Fibroblast of skin of right biceps (primary cell): ENCODE measurements around the gene FERD3L.
A peak's percentile ranks its signal among the peaks of the same experiment; 100 is the strongest.

Experiments
- DNase-seq: peaks from one replicate; pipeline ENCODE4 v3.0.0-alpha.2; 2013

The FERD3L gene

DNA sequence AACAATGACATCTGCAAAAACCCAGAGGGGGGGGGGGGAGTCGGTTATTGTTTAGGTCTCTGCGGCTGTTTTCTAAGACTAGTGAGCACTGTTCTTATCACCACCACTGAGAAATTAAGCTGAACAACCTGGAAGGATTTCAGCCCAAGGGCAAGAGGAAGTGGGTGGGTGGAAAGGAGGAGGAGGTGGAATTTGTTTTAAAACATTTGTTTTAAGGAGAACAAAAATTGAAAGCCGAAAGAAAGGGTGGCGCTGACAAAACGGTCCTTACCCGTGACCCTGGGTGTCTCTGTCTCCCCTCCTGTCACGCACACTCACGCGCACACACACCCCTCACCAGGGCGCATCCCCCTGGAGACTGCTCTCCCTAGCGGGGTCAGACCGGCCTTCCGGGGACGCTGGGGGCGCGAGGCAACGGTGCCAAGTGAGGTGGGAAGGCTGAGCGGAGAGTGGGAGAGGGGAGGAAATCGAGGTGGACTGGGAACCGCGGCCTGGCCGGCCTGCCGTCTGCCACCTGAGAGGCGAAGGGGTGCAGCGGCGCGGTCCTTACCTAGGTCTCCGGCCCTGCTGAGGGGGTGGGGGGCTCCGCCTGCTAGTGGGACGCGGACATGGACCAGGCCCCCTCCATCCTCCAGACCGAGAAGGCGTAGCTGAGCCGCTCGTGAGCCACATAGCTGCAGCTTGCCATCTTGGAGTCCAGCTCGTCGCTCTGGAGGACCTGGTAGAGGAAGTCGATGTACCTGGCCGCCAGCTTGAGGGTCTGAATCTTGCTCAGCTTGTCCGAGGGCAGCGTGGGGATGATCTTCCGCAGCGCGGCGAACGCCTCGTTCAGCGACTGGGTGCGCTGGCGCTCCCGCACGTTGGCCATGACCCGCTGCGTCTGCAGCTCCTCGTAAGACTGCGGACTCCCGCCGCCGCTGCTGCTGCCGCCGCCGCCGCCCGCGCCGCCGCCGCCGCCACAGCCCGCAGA lies 28.8 kb downstream of the FERD3L start:
- peak; percentile 44 for DNase-seq

GRCh38 chr7:19114551-19114855 lies 30.7 kb downstream of the FERD3L start:
- DNase-seq, result peak; percentile 74

DNA sequence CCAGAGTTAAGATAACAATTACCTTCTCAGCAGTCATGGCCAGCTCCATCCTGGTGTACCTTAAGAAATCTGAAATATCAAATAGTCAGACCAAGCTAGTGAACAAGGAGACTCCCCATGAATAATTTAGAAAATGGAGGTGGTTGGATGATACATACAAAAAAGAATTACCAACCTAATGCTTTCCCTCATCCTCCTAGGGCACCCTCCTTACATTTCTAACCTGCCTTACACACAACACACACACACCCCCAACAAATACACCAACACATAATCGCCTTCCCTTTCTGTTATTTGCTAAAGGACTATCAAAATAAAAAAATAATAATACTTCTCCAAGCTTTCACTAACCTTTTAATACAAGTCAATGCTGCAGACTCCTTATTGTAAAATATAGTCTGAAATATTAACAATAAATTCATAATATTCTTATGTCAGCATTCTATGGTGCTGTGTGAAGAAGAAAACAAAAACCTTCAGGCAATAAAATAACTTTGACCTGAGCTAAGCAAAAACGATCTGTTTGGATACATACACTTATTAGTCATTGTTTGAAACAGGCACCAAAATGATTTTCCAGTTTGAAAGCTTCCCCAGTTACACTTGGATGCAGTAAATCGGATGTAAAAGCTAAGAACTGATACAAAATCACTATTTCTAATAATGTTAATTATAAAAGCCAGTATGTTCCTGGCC lies 31.2 kb downstream of the FERD3L start:
- DNase-seq, result peak; percentile 26

- DNase-seq, result no peak
Observed at GRCh38 chr7:19113002-19113350, 32.2 kb downstream of the FERD3L start.

DNA sequence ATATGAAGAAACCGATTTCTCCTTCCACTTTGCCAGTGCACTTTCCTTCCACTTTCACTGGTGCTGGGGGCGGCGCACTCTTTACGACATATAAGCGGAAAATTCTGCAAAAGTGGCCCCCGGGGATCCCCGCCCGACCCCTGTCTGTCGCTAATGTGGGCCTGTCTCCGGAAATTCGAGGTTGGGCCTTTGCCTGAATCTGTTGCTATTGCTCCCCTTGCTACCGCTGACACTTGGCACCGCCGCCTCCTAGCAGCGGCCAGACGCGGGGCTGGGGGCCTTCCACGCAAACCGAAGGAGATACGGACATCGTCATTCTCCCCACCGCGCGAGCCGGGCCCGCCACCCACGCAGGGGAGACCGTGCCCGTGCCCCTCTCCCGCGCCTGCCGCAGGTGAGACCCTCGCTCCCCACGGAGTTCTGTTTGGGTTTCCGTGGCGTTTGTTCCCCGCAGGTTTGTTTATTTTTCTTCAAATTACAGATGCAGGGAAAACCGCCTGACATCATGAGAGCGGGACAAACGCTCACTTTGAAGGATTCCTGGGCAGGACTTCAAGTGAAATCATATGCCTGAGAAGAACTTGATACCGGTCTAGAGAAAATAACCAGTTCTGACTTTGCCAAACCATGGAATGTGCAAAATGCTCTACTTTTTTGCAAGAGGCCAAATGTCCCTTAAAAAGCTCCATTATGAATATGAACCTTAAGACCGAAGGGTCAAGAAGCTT lies 32.8 kb downstream of the FERD3L start:
- DNase-seq, result peak; percentile 68

DNA sequence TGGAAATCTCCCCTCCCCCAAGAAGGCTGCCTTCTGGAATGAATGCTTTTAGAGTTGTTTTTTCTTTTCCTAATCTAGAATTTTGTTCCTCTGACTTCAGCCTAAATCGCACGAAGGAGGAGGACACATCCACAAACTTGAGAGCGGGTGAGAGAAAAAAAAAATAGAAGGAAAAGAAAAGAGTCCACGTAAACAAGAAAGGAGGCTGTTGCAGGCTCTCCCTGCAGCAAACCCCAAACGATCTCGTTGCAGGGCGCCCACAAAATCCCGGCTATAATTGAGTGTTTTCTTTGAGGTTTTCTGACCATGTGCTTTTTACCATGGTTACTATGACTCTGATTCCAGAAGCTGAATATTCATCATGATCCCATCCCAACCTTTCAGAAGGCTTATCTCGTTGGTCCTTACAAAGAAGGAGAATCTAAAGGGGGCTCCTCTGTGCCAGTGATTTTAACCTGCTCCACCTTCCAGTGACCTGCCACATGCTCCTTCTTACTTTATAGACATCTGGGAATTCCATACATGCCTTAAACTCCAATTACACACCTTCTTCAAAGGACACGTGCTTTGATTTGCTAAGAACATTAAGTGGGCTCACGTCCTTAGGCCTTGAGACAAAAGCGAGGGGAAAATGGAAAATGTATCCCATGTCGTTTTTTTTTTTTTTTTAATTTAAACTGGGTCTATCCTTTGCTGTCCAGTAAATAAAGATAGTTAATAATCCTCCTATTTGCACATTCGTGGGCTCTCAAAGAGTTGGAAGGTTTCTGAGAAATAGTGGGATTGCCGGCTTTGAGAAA lies 33.5 kb downstream of the FERD3L start:
- DNase-seq, result peak; percentile 75

GRCh38 chr7:19110776-19111175 lies 34.4 kb downstream of the FERD3L start:
- DNase-seq, result peak; percentile 44

- peak; percentile 46 for DNase-seq
Observed at GRCh38 chr7:19110026-19110730, 35.0 kb downstream of the FERD3L start.

DNA sequence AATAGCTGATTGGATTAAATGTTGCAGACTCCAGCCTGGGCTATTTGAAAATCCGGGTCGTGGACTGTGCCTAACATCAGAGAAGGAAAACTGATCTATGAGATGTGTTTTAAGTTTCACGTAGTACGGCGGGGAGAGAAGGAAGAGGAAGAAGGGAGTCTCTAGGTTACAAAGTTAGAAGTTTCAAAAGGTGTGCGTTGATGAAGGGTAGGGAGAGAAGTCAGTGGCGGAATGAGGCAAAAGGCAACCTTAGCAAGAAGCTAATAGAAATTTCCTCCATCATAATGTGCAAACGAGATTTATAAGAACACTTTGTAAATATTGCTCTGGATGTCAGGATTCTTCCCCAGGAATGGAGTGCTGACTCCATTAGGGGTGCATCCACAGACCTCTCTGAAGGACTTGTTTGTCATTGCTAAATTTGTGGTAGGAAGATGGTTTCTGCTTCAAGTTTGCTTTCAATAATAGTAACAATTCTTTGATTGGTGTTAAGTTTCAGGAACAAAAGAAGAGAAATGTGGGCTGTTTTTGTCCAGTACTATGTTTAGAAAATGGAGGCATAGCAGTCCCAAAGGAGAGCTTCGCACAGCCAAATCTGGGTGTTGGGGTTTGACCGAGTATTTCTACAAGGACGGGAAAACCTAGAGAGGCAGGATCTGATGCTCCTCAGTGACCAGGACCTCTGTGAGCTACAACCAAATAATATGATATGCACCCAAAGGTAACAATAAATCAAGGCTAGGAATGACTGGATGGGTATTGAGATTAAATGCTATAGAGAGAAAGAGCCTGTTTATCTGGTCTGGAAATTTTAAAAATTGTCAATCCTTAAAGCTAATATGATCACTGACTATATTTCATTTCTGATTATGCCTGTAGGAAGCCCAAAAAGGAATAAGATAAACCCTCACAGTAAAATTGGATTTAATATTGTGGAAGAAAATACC lies 35.9 kb downstream of the FERD3L start:
- peak; percentile 51 for DNase-seq

GRCh38 chr7:19107356-19108146 lies 37.7 kb downstream of the FERD3L start:
- DNase-seq, result peak; percentile 91

- DNase-seq, result no peak
Observed at GRCh38 chr7:19107081-19107355, 38.2 kb downstream of the FERD3L start.

DNA sequence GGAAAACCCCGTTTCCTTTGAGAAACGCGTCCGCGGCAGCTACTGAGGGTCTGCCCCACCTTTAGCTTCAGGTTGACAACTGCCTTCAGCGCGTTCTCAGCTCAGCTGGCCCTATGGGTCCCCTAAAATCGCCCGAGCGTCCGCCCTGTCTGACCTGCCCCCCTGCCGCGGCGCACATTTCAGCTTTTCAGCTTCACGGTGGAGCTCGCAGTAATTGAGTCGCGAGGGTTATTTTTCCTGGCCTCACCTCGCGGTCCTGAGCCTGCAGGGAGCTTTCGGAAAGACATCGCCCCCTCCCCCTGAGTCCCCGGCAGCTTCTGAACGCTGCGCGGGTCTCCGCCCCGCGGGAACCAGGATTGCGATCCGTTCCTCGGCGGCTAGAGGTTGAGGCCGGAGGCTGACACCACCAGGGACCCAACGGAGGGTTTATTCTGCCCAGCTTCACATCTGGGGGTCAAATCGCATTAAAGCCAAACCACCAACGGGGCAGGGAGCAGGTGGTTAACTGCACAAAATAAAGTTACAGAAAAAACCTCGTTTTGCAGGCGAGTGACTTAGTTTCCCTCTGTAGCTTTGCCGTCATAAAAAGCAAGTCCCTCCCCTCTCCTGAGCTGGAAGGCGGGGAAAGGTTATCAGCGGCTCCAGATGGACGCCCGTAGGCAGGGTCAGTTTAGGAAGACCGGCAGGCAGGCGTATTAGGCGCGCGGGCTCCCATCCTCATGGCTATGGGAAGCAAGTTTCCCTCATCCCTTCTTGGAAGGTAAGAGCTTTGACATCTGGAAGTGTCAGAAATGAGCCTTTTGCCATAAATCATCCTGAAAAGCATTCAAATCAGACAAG lies 38.8 kb downstream of the FERD3L start:
- peak; percentile 54 for DNase-seq

- DNase-seq, result peak; percentile 34
Observed at GRCh38 chr7:19105546-19105945, 39.7 kb downstream of the FERD3L start.

DNA sequence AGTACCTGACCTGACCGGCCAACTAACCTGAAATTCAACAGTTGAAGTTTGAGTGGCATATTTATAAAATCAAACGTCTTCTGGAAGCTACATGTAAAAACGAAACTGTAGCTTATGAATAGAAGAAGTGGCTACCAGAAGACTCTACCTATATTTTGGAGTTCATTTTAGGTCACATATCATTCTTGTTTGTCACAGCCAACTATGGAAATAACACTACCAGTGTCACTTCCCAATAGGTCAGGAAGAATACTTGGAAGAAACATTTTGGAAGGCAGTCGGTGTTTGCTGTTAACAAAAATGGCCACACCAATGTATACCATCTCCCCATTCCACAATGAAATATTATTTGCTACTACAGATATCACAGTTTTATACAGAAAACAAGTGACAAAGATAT lies 40.4 kb downstream of the FERD3L start:
- DNase-seq, result peak; percentile 49

DNA sequence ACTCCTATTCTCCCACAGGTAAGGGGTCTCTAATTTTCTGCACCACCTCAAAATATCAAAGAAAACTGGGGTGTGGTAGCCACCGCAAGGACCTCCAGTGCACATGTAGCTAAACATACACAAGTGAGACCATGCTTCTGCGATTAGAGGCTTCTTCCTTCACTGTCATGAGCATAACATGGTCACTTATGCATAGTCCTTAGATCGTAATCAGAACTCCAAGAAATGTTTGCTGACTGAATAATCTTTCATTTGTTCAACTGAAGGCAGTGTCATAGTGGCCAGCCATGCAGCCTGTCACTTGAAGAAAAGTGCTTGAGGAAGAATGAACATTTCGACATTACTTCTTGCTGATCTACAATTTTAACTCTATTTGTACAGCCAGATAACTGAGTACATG lies 42.3 kb downstream of the FERD3L start:
- peak; percentile 46 for DNase-seq

- DNase-seq, result peak; percentile 26
Observed at GRCh38 chr7:19101909-19102308, 43.3 kb downstream of the FERD3L start.

DNA sequence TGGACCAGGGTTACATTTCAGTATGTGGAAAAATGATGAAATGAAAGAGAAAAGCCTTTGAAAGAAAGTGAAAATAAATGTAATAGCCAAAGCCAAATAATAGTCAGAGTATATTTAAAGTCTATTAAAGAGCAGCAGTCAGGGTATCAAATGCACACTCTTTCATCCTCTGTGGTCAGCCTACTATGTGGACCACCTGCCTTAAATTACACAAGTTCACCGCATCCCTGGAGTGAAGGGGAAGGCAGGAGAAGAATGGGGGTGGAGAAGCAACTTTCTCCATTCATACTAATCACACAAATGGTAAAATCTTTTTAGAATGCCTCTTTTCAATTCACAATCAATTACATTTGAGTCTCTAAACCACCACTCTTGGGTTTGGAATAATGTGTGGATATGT lies 43.7 kb downstream of the FERD3L start:
- DNase-seq, result peak; percentile 72

- DNase-seq, result peak; percentile 24
Observed at GRCh38 chr7:19099924-19100323, 45.3 kb downstream of the FERD3L start.

- DNase-seq, result peak; percentile 38
Observed at GRCh38 chr7:19099194-19099593, 46.0 kb downstream of the FERD3L start.
